HepG2 (cell line): ENCODE data around the gene RANBP17. TPM values are rescaled to one million over a fixed set of nuclear protein-coding genes. Genes with fewer than 3 reads are reported as not detected.

Experiments used
- ATAC-seq: fragments of 200-7000 bp; cut with Tn5 transposase; 3 replicates; pipeline ENCODE4 v1.9.1; 2020; ENCODE audit warnings: mild to moderate bottlenecking, moderate library complexity
- BruUV-seq: library from RNA; stranded (reverse); fragments of 400-500 nt; replicated peaks from 2 replicates; lab custom pipeline; 2021; lab: Mats Ljungman, UMichigan
- CTCF ChIA-PET: fragments of 300-600 bp; formaldehyde crosslinking; extraction: SDS; loops from one replicate; lab custom pipeline; 2021; ENCODE audit warnings: low total read pairs, inconsistent platforms, low intra/inter-chr PET ratio; lab: Yijun Ruan, JAX
- POLR2A ChIA-PET: fragments of 350-600 bp; sonication (Branson Sonifier 250); formaldehyde crosslinking; loops from one replicate; lab custom pipeline; 2020; ENCODE audit warnings: antibody characterized with exemption, inconsistent platforms; lab: Yijun Ruan, JAX
- DNase-seq: peaks from one replicate; pipeline ENCODE4 v3.0.0-alpha.2; 2015; ENCODE audit warnings: low spot score
- FAIRE-seq: peaks from 3 replicates; lab custom pipeline; 2011; peaks lifted over from hg19 to GRCh38; lab: Jason Lieb, UNC
- H2AFZ ChIP-seq: one replicate; pipeline ENCODE4 v1.6.1; 2011; ENCODE audit warnings: low read length, inconsistent platforms
- H3K27ac ChIP-seq: fragments of 300-600 bp; 3 replicates; pipeline ENCODE4 v1.8.0; 2011; ENCODE audit warnings: mixed run types, mild to moderate bottlenecking, mixed read lengths, low read length, inconsistent platforms; ENCODE audit not compliant: insufficient read depth; ENCODE audit errors: extremely low read length
- H3K27me3 ChIP-seq, 2 experiments: fragments of 200-600 bp in 1 of 2; 2 replicates in 1 of 2; 3 replicates in 1 of 2; pipeline versions ENCODE4 v1.6.0 to v1.8.0; 2011; ENCODE audit warnings: low read length in 2 of 2, mild to moderate bottlenecking in 2 of 2, moderate library complexity in 2 of 2, inconsistent platforms in 1 of 2; ENCODE audit not compliant: insufficient read depth in 2 of 2, control insufficient read depth in 1 of 2
- H3K36me3 ChIP-seq, 2 experiments: fragments of 200-600 bp in 1 of 2; replicated peaks in 1 of 2; 2 replicates in 1 of 2; 3 replicates in 1 of 2; pipeline versions ENCODE4 v1.5.1 to v1.8.0; 2011; ENCODE audit warnings: low read length in 2 of 2, inconsistent platforms in 1 of 2; ENCODE audit not compliant: insufficient read depth in 2 of 2, control insufficient read depth in 1 of 2
- H3K4me1 ChIP-seq: 2 replicates; pipeline ENCODE4 v1.5.1; 2012; ENCODE audit warnings: low read length, inconsistent platforms; ENCODE audit not compliant: insufficient read depth
- H3K4me2 ChIP-seq: 2 replicates; pipeline ENCODE4 v1.6.0; 2011; ENCODE audit warnings: low read depth, low read length, inconsistent platforms
- H3K4me3 ChIP-seq, 3 experiments: fragments of 200-600 bp in 1 of 3; sonication (generic), shearing (Covaris generic) in 1 of 3; replicated peaks in 1 of 3; 2 replicates each; pipeline ENCODE4 v1.5.1; 2011 to 2016; ENCODE audit warnings: low read length in 3 of 3, inconsistent platforms in 2 of 3, low read depth in 2 of 3, mild to moderate bottlenecking in 2 of 3, control low read depth in 1 of 3, mixed read lengths in 1 of 3; ENCODE audit not compliant: insufficient read depth in 1 of 3
- H3K79me2 ChIP-seq: one replicate; pipeline ENCODE4 v1.6.1; 2011; ENCODE audit warnings: low read length, inconsistent platforms; ENCODE audit not compliant: insufficient read depth
- H3K9ac ChIP-seq: 2 replicates; pipeline ENCODE4 v1.6.0; 2011; ENCODE audit warnings: mild to moderate bottlenecking, low read depth, low read length, inconsistent platforms; ENCODE audit not compliant: insufficient read depth
- H3K9me3 ChIP-seq: 2 replicates; pipeline ENCODE4 v1.5.1; 2012; ENCODE audit warnings: mild to moderate bottlenecking, low read length
- H4K20me1 ChIP-seq: 2 replicates; pipeline ENCODE4 v1.6.0; 2011; ENCODE audit warnings: inconsistent platforms, mild to moderate bottlenecking, low read length, moderate library complexity; ENCODE audit not compliant: insufficient read depth
- FOXK1 ChIP-seq: sonication (generic); formaldehyde crosslinking; IDR thresholded peaks from 2 replicates; pipeline ENCODE4 v1.4.0; 2020; ENCODE audit warnings: low read depth, missing genetic modification reagents, borderline replicate concordance
- GZF1 ChIP-seq: sonication (generic); formaldehyde crosslinking; IDR thresholded peaks from 2 replicates; pipeline ENCODE4 v1.5.1; 2020; ENCODE audit warnings: mild to moderate bottlenecking, missing genetic modification reagents
- HDAC6 ChIP-seq: fragments of 200-600 bp; sonication (generic); IDR thresholded peaks from 2 replicates; pipeline ENCODE4 v1.7.0; 2017; ENCODE audit warnings: mild to moderate bottlenecking, antibody characterized with exemption, low read length, low read depth
- JUN ChIP-seq: sonication (generic); formaldehyde crosslinking; IDR thresholded peaks from 2 replicates; pipeline ENCODE4 v1.4.0; 2020; ENCODE audit warnings: mild to moderate bottlenecking, missing genetic modification reagents
- NFIC ChIP-seq: IDR thresholded peaks from 2 replicates; pipeline ENCODE4 v1.6.1; 2012; ENCODE audit warnings: mild to moderate bottlenecking, low read length, inconsistent platforms
- RBAK ChIP-seq: sonication (generic); formaldehyde crosslinking; IDR thresholded peaks from 2 replicates; pipeline ENCODE4 v1.5.1; 2020; ENCODE audit warnings: mild to moderate bottlenecking, missing genetic modification reagents
- SMARCC2 ChIP-seq: fragments of 450-650 bp; IDR thresholded peaks from 2 replicates; pipeline ENCODE4 v1.6.1; 2017; ENCODE audit warnings: antibody characterized with exemption, mild to moderate bottlenecking
- TP53 ChIP-seq: sonication (generic); formaldehyde crosslinking; conservative IDR thresholded peaks from 2 replicates; pipeline ENCODE4 v1.4.0; 2020; ENCODE audit warnings: missing genetic modification reagents
- ZNF256 ChIP-seq: sonication (generic); formaldehyde crosslinking; conservative IDR thresholded peaks from 2 replicates; pipeline ENCODE4 v1.4.0; 2020; ENCODE audit warnings: missing genetic modification reagents
- ZNF788 ChIP-seq: sonication (generic); formaldehyde crosslinking; IDR thresholded peaks from 2 replicates; pipeline ENCODE4 v1.5.0; 2020; ENCODE audit warnings: mild to moderate bottlenecking, missing genetic modification reagents, borderline replicate concordance
- ZNF83 ChIP-seq: sonication (generic); formaldehyde crosslinking; IDR thresholded peaks from 2 replicates; pipeline ENCODE4 v1.4.0; 2020; ENCODE audit warnings: missing genetic modification reagents, mild to moderate bottlenecking, borderline replicate concordance
- ZNF841 ChIP-seq: sonication (generic); formaldehyde crosslinking; IDR thresholded peaks from 2 replicates; pipeline ENCODE4 v1.8.1; 2023; ENCODE audit warnings: missing genetic modification reagents, borderline replicate concordance
- ZSCAN21 ChIP-seq: sonication (generic); formaldehyde crosslinking; IDR thresholded peaks from 2 replicates; pipeline ENCODE4 v1.8.0; 2022; ENCODE audit warnings: mild to moderate bottlenecking, missing genetic modification reagents, moderate library complexity, borderline replicate concordance
- ZSCAN30 ChIP-seq: sonication (generic); formaldehyde crosslinking; IDR thresholded peaks from 2 replicates; pipeline ENCODE4 v1.5.0; 2020; ENCODE audit warnings: mild to moderate bottlenecking, missing genetic modification reagents
- WGBS: methylation state at CpG from one replicate; pipeline ENCODE4 v1.1.6; 2017; ENCODE audit warnings: low lambda C conversion rate; 5-methylcytosine and 5-hydroxymethylcytosine counted together
- in situ Hi-C: cut with HindIII; loops from 2 replicates; pipeline ENCODE4 v1.10.0; 2017; ENCODE audit warnings: low pct_unique_long_range_greater_than_20kb; ENCODE audit not compliant: extremely low pct_ligation_motif_present
- intact Hi-C: fragments of 100-400 bp; cut with micrococcal nuclease; formaldehyde crosslinking; loops from one replicate; pipeline ENCODE4 v1.10.0; 2022; ENCODE audit not compliant: unreplicated experiment
- polyA plus RNA-seq, 8 experiments: library from polyadenylated mRNA; depleted of rRNA in 3 of 8; stranded (reverse) in 7 of 8; unstranded in 1 of 8; fragments of >200 nt; fragmentation: Illumina TruSeq in 4 of 8; extraction: Trizol in 4 of 8; gene quantifications; 2 replicates each; pipeline versions ENCODE4 v1.2.1 to v1.2.3, GENCODE V29; 2011 to 2016; ENCODE audit warnings: low read depth in 4 of 8, missing spikeins in 1 of 8, mixed read lengths in 1 of 8; ENCODE audit not compliant: insufficient read depth in 1 of 8
- total RNA-seq, 5 experiments: library from RNA; depleted of rRNA; stranded (reverse); fragments of >200 nt; fragmentation: Illumina TruSeq; extraction: Trizol; gene quantifications; 2 replicates each; pipeline ENCODE4 v1.2.3, GENCODE V29; 2016; ENCODE audit warnings: low read depth in 1 of 5
- TF ChIP-seq, protein P1 (sequence below): sonication (generic); formaldehyde crosslinking; IDR thresholded peaks from 2 replicates; pipeline ENCODE4 v1.8.0; 2022; ENCODE audit warnings: mild to moderate bottlenecking, missing genetic modification reagents; ENCODE audit not compliant: insufficient replicate concordance

RANBP17 gene
- total and polyA plus RNA-seq, 2 of the 13 experiments (the other 11 are each of a cell fraction or from before 2014, with no cell fraction given): not detected

GRCh38 chr5:170849374-170849773 lies 12.4 kb upstream of the RANBP17 start:
- ChIA-PET POLR2A (no interaction called here), CTCF (no interaction called here)
- no peaks in the 10 kb centered on the region for H4K20me1 ChIP-seq
- no TSS peak for BruUV-seq
- no peak for FAIRE-seq
- H3K9me3 ChIP-seq: no peaks in the 10 kb centered on the region
- no peak overlapping the region for H2AFZ ChIP-seq
- intact Hi-C loops: no loop called here
- H3K4me3 ChIP-seq: no peak overlapping the region
- H3K4me1 ChIP-seq: no peaks in the 10 kb centered on the region
- no peak for TF ChIP-seq HDAC6
- TF ChIP-seq, all 625 proteins: peak for 0
- no peaks in the 10 kb centered on the region for H3K36me3 ChIP-seq
- WGBS: 8% methylated on average over 2 of the region's 2 CpGs
- in situ Hi-C loops: no loop called here
- ATAC-seq (no peak), DNase-seq (no peak)
- H3K9ac ChIP-seq: no peak overlapping the region
- H3K4me2 ChIP-seq: no peak overlapping the region
- no peak overlapping the region for H3K27ac ChIP-seq
- H3K27me3 ChIP-seq: no peaks in the 10 kb centered on the region
- H3K79me2 ChIP-seq: no peaks in the 10 kb centered on the region

GRCh38 chr5:170854566-170854965 lies 7.3 kb upstream of the RANBP17 start:
- Histone ChIP-seq H3K4me1 (no peaks in the 10 kb centered on the region), H3K27ac (no peak overlapping the region), H3K9me3 (peaks cover 5% of the 10 kb centered on the region; the same call in 1 of the 2 replicates), H3K4me2 (no peak overlapping the region), H4K20me1 (no peaks in the 10 kb centered on the region), H3K4me3 (no peak overlapping the region), H3K79me2 (no peaks in the 10 kb centered on the region), H3K9ac (no peak overlapping the region), H3K36me3 (no peaks in the 10 kb centered on the region), H3K27me3 (no peaks in the 10 kb centered on the region), H2AFZ (no peak overlapping the region)
- intact Hi-C loops (no loop called here), in situ Hi-C loops (no loop called here)
- DNase-seq (no peak), FAIRE-seq (no peak), ATAC-seq (no peak)
- CTCF ChIA-PET: no interaction called here
- TF ChIP-seq TP53: no peak
- TF ChIP-seq ZNF788 (CRISPR knock-in tag): no peak
- TF ChIP-seq RBAK (CRISPR knock-in tag): no peak
- no peak for TF ChIP-seq ZSCAN30 (CRISPR knock-in tag)
- no peak for TF ChIP-seq ZSCAN21 (CRISPR knock-in tag)
- no peak for TF ChIP-seq FOXK1 (CRISPR knock-in tag)
- no peak for TF ChIP-seq ZNF83
- TF ChIP-seq GZF1: no peak
- TF ChIP-seq JUN (CRISPR knock-in tag): no peak
- no peak for TF ChIP-seq SMARCC2
- TF ChIP-seq ZNF841: no peak
- TF ChIP-seq, protein P1, sequence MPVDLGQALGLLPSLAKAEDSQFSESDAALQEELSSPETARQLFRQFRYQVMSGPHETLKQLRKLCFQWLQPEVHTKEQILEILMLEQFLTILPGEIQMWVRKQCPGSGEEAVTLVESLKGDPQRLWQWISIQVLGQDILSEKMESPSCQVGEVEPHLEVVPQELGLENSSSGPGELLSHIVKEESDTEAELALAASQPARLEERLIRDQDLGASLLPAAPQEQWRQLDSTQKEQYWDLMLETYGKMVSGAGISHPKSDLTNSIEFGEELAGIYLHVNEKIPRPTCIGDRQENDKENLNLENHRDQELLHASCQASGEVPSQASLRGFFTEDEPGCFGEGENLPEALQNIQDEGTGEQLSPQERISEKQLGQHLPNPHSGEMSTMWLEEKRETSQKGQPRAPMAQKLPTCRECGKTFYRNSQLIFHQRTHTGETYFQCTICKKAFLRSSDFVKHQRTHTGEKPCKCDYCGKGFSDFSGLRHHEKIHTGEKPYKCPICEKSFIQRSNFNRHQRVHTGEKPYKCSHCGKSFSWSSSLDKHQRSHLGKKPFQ (CRISPR knock-in tag): no peak
- TF ChIP-seq ZNF256: no peak
- TF ChIP-seq NFIC: no peak
- POLR2A ChIA-PET: no interaction called here
- BruUV-seq: no TSS peak
- WGBS: 6% methylated on average over 6 of the region's 6 CpGs
